CD4-positive, alpha-beta T cell (primary cell): ENCODE data around the gene SCAF4. TPM values are rescaled to one million over a fixed set of nuclear protein-coding genes. Genes with fewer than 3 reads are reported as not detected.
"Not testable (repeated sequence)": the region's sequence is repeated elsewhere in the genome, so short reads cannot be mapped to it uniquely, and the experiment has no call there.

Experiments used
- ATAC-seq: fragments of 200-7000 bp; cut with Tn5 transposase; one replicate; pipeline ENCODE4 v1.10.0; 2022; ENCODE audit warnings: mild to moderate bottlenecking; ENCODE audit not compliant: poor library complexity
- CTCF ChIA-PET: fragments of 350-600 bp; sonication (Branson Sonifier 250); formaldehyde crosslinking; loops from one replicate; lab custom pipeline; 2021; ENCODE audit warnings: antibody characterized with exemption, inconsistent platforms; lab: Charles Lee
- POLR2A ChIA-PET: fragments of 350-600 bp; sonication (Branson Sonifier 250); formaldehyde crosslinking; loops from one replicate; lab custom pipeline; 2021; ENCODE audit warnings: antibody characterized with exemption, inconsistent platforms; lab: Charles Lee
- DNase-seq, 14 experiments: peaks; one replicate each; pipeline ENCODE4 v3.0.0-alpha.2; 2013 to 2020; ENCODE audit warnings: mixed read lengths in 2 of 14
- H3K27ac ChIP-seq, 2 donors: one replicate each; pipeline versions ENCODE4 v1.5.1 to v1.7.0; 2013; ENCODE audit warnings: low read length in 2 of 2, low read depth in 1 of 2, mild to moderate bottlenecking in 1 of 2
- H3K27me3 ChIP-seq, 2 experiments: 1 replicate in 1 of 2; 2 replicates in 1 of 2; pipeline versions ENCODE4 v1.6.1 to v1.7.0; 2013; ENCODE audit warnings: low read length in 2 of 2, control low read depth in 1 of 2, mild to moderate bottlenecking in 1 of 2, moderate library complexity in 1 of 2; ENCODE audit not compliant: insufficient read depth in 2 of 2, control insufficient read depth in 1 of 2
- H3K36me3 ChIP-seq: one replicate; pipeline ENCODE4 v1.6.1; 2013; ENCODE audit warnings: low read length, control low read depth; ENCODE audit not compliant: insufficient read depth
- H3K4me1 ChIP-seq: one replicate; pipeline ENCODE4 v1.6.1; 2013; ENCODE audit warnings: low read length, control low read depth; ENCODE audit not compliant: insufficient read depth
- H3K4me3 ChIP-seq: one replicate; pipeline ENCODE4 v1.5.1; 2013; ENCODE audit warnings: mild to moderate bottlenecking, low read length, moderate library complexity
- H3K9me3 ChIP-seq, 2 experiments: 1 replicate in 1 of 2; 2 replicates in 1 of 2; pipeline versions ENCODE4 v1.6.1 to v1.7.0; 2013; ENCODE audit warnings: low read length in 2 of 2, mild to moderate bottlenecking in 2 of 2, control low read depth in 1 of 2, moderate library complexity in 1 of 2; ENCODE audit not compliant: control insufficient read depth in 1 of 2, insufficient read depth in 1 of 2
- H3K27ac Mint-ChIP-seq: one replicate; pipeline ENCODE4 v1.8.0; 2020; ENCODE audit warnings: mixed read lengths
- H3K27me3 Mint-ChIP-seq: one replicate; pipeline ENCODE4 v1.8.0; 2021; ENCODE audit warnings: mixed read lengths
- H3K36me3 Mint-ChIP-seq: one replicate; pipeline ENCODE4 v1.8.0; 2021; ENCODE audit warnings: low read depth, mixed read lengths
- H3K4me1 Mint-ChIP-seq: one replicate; pipeline ENCODE4 v1.8.0; 2021; ENCODE audit warnings: low read depth, mixed read lengths
- H3K4me3 Mint-ChIP-seq: one replicate; pipeline ENCODE4 v1.8.0; 2020; ENCODE audit warnings: mild to moderate bottlenecking, mixed read lengths
- H3K9me3 Mint-ChIP-seq: one replicate; pipeline ENCODE4 v1.8.0; 2020; ENCODE audit warnings: mixed read lengths
- intact Hi-C, 2 experiments: fragments of 100-400 bp; cut with DNase I in 1 of 2; cut with micrococcal nuclease in 1 of 2; formaldehyde crosslinking; loops; one replicate each; pipeline versions ENCODE4 v1.15.1 to v1.9.0; 2023 to 2025; cut with DNase I, micrococcal nuclease
- total RNA-seq, 174 experiments: library from RNA in 2 of 174; stranded (reverse) in 2 of 174; gene quantifications; one replicate each; pipeline ENCODE4 v1.2.3 and lab custom pipeline; 2021 to 2026
- TF ChIP-seq, protein P1 (sequence below): fragments of 200-600 bp; IDR thresholded peaks from one replicate; pipeline ENCODE4 v1.8.0; 2022; ENCODE audit warnings: antibody characterized with exemption, mild to moderate bottlenecking

SCAF4 gene
- total RNA-seq, 2 experiments from 2014 or later: 56.1 to 57.8 TPM

- Mint-ChIP-seq H3K4me3 (peak overlapping the region; percentile 4), H3K36me3 (peaks cover 40% of the 10 kb centered on the region), H3K9me3 (no peaks in the 10 kb centered on the region), H3K27ac (peak overlapping the region; percentile 59), H3K27me3 (no peaks in the 10 kb centered on the region), H3K4me1 (peaks cover 61% of the 10 kb centered on the region)
- Histone ChIP-seq H3K4me3 (no peak overlapping the region), H3K9me3 (no peaks in the 10 kb centered on the region), H3K4me1 (peaks cover 38% of the 10 kb centered on the region), H3K27me3 (no peaks in the 10 kb centered on the region), H3K27ac (no peak overlapping the region), H3K36me3 (peaks cover 12% of the 10 kb centered on the region)
- intact Hi-C loops: loop anchor here (2.0 to 5.0 kb wide), 3 partner anchors 96 to 525 kb away; no protein-coding TSS in a partner anchor
- DNase-seq (no peak), ATAC-seq (no peak)
- POLR2A ChIA-PET: no interaction called here
- TF ChIP-seq, protein P1, sequence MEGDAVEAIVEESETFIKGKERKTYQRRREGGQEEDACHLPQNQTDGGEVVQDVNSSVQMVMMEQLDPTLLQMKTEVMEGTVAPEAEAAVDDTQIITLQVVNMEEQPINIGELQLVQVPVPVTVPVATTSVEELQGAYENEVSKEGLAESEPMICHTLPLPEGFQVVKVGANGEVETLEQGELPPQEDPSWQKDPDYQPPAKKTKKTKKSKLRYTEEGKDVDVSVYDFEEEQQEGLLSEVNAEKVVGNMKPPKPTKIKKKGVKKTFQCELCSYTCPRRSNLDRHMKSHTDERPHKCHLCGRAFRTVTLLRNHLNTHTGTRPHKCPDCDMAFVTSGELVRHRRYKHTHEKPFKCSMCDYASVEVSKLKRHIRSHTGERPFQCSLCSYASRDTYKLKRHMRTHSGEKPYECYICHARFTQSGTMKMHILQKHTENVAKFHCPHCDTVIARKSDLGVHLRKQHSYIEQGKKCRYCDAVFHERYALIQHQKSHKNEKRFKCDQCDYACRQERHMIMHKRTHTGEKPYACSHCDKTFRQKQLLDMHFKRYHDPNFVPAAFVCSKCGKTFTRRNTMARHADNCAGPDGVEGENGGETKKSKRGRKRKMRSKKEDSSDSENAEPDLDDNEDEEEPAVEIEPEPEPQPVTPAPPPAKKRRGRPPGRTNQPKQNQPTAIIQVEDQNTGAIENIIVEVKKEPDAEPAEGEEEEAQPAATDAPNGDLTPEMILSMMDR: no peak
- CTCF ChIA-PET: no interaction called here
Measured at GRCh38 chr21:31658053-31658452, 73.9 kb downstream of the SCAF4 start.

DNA sequence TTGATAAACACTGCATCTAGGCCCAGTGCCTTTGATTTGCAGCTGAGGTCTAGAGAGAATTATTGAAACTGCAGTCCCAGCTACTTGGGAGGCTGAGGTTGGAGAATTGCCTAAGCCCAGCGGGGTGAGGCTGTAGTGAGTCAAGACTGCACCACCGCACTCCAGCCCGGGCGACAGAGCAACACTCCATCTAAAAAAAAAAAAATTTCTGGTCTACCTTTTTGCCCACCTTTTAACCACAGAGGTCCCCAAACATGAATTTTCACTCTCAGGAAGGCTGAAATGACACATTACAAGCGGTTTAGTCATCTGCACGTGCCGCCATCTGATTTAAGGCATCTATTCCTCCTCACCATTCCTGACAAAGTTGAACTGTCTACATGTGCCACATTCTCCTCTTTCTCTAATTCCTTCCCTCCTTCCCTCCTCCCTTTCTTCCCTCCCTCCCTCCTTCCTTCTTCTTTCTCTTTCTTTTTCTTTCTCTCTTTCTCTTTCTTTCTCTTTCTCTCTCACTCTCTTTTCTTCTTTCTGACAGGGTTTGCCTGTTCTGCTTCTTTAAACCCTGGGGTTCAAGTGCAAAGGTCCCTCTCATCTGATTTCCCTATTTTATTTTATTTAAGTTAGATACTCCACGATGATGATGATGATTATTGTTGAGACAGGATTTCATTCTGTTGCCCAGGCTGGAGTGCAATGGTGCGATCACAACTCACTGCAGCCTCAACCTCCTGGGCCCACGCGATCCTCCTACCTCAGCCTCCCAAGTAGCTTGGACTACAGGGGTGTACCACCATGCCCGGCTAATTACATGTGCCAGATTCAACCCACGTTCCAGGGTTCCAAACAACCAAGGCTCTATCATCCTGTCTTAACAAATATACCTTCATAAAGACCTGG is 75.5 kb downstream of the SCAF4 start:
- Mint-ChIP-seq H3K27me3 (no peaks in the 10 kb centered on the region), H3K4me3 (peak overlapping the region; percentile 90), H3K9me3 (no peaks in the 10 kb centered on the region), H3K27ac (peak overlapping the region; percentile 86), H3K36me3 (peaks cover 24% of the 10 kb centered on the region), H3K4me1 (peaks cover 45% of the 10 kb centered on the region)
- Histone ChIP-seq H3K27ac (no peak overlapping the region), H3K36me3 (peaks cover under 1% of the 10 kb centered on the region), H3K27me3 (no peaks in the 10 kb centered on the region), H3K4me1 (peaks cover 25% of the 10 kb centered on the region), H3K9me3 (no peaks in the 10 kb centered on the region), H3K4me3 (no peak overlapping the region)
- no peak for ATAC-seq
- intact Hi-C loops: loop anchor here (5.0 kb wide), 2 partner anchors 94 to 469 kb away; no protein-coding TSS in a partner anchor
- DNase-seq: peak in 2 of 14 experiments; percentile 23 to 33
- CTCF ChIA-PET: no interaction called here
- POLR2A ChIA-PET: no interaction called here
- TF ChIP-seq, protein P1: no peak

DNA sequence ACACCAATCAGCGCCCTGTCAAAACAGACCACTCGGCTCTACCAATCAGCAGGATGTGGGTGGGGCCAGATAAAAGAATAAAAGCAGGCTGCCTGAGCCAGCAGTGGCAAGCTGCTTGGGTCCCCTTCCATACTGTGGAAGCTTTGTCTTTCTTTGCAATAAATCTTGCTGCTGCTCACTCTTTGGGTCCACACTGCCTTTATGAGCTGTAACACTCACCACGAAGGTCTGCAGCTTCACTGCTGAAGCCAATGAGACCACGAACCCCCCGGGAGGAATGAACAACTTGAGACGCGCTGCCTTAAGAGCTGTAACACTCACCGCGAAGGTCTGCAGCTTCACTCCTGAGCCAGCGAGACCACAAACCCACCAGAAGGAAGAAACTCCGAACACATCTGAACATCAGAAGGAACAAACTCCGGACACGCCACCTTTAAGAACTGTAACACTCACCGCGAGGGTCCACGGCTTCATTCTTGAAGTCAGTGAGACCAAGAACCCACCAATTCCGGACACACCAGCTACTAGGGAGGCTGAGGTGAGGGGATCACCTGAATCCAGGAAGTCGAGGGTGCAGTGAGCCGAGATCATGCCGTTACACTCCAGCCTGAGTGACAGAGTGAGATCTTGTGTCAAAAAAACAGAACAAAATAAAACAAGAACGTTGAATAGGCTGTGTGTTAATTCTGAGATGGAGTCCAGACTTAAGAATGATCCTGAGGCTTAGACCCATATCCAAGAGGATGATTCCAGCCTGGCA is 76.9 kb downstream of the SCAF4 start:
- not testable (repeated sequence) for H3K27me3 Mint-ChIP-seq, H3K36me3 Mint-ChIP-seq, H3K36me3 ChIP-seq, ATAC-seq, H3K27me3 ChIP-seq, H3K9me3 ChIP-seq, H3K9me3 Mint-ChIP-seq
- POLR2A ChIA-PET: interaction anchor here (0.9 to 1.1 kb wide), 2 partner anchors 95 to 522 kb away, joined by 3 to 4 read pairs; no protein-coding TSS in a partner anchor
- Histone ChIP-seq H3K4me3 (peak overlapping the region; percentile 37), H3K27ac (peak overlapping the region; percentile 34 to 43), H3K4me1 (peaks cover 18% of the 10 kb centered on the region)
- intact Hi-C loops: loop anchor here (5.0 kb wide), 2 partner anchors 93 to 468 kb away; no protein-coding TSS in a partner anchor
- H3K4me3 Mint-ChIP-seq: peak overlapping the region; percentile 90
- peak overlapping the region; percentile 86 for H3K27ac Mint-ChIP-seq
- CTCF ChIA-PET: interaction anchor here (0.6 kb wide), 1 partner anchor 107 kb away, joined by 3 read pairs; no protein-coding TSS in a partner anchor
- DNase-seq: peak in 4 of 14 experiments; percentile 30 to 47 (median 43)
- peaks cover 31% of the 10 kb centered on the region for H3K4me1 Mint-ChIP-seq
